Retina (tissue), 1 donor: ENCODE data around the gene RNF128.
"Not testable (repeated sequence)": the region's sequence is repeated elsewhere in the genome, so short reads cannot be mapped to it uniquely, and the experiment has no call there.

Source experiments
- DNase-seq: peaks from one replicate; pipeline ENCODE4 v3.0.0-alpha.2; 2016

The RNF128 gene

DNA sequence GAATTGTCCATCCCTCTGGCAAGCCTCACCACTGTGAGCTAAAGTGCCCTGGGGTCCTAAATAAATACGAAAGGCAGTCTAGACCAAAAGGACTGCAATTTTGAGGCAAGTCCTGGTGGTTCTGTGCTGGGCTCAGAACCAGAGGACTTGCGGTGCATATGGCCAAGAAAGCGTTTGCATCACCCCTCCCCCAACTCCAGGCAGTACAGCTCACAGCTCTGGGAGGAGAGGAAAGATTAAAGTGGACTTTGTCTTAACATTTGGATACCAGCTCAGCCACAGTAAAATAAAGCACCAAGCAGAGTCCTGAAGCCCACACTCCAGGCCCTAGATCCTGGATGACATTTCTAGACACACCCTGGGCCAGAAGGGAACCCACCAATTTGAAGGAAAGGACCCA lies 24.9 kb downstream of the RNF128 start:
- no peak for DNase-seq

- no peak for DNase-seq
These were observed 25.7 kb downstream of the RNF128 start for GRCh38 chrX:106752101-106752678.

DNA sequence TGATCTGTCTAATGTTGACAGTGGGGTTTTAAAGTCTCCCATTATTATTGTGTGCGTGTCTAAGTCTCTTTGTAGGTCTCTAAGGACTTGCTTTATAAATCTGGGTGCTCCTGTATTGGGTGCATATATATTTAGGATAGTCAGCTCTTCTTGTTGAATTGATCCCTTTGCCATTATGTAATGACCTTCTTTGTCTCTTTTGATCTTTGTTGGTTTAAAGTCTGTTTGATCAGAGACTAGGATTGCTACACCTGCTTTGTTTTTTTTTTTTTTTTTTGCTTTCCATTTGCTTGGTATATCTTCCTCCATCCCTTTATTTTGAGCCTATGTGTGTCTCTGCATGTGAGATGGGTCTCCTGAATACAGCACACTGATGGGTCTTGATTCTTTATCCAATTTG lies 42.8 kb downstream of the RNF128 start:
- DNase-seq: not testable (repeated sequence)

DNA sequence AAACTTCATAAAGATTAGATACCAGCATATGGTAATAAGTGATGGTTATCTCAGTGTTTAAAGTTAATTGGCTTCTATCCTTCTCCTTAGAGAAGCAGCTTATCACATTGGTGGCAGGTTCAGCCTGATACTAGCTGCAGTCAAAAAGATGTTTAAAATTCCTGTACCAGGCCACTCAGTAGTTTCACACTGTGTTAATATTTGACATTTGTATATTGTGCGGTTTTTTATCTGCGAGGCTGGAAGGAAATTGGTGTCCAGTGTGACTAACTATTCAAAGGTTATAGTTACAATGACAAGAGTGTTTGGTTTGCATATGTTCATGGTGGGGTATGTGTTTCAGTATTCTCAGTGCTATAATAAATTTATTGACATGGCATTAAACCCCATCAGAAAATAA lies 48.5 kb downstream of the RNF128 start:
- DNase-seq: no peak

DNA sequence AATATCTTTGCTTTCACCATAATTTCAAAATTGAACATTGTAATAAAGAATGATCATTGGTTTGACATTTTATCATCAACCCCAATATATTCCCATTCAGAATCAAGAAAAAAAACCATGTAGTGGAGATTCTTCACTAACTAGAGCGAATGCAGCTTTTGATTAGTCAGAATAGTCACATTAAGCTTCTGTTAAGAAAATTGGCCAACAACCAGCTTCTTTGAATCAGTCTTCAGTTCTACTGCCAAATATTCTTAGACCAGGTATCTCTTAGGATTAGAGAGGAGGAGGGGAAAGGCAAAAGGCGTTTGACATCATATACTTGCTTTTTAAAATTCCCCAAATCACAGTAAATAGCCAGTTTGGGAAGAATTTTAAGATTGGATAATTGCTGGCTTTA lies 53.8 kb downstream of the RNF128 start:
- DNase-seq: no peak

DNA sequence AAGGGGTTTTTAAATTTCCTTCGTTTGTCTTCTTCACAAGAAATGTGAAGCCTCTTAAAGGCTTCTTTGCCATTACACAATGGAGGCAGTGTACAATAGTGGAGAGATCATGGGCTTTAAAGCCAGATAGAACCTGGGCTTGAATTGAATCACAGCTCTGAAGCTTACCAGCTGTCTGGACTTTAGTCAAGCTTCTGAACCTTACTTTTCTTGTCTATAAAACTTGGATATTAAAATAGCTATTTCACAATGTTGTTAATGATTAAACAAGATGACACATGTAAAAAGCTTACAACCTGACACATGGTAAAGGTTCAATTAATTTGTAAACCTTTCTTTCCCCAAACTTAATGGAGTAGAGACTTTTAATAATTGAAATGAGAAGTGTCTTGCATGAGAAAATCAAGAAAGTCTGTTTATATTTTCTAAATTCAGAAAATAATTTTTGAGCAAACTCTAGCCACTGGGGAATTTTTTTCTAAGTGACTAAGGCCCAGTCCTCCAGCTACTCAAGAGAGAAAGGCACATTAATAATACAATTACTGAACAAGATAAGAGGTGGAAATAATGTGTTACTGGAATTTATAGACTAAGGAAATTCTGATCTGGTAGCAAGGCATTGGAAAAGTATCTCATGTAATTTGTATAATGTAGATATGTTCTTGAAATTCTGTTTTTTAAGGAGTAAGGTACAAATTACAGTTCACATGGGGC lies 54.3 kb downstream of the RNF128 start:
- DNase-seq: no peak

DNA sequence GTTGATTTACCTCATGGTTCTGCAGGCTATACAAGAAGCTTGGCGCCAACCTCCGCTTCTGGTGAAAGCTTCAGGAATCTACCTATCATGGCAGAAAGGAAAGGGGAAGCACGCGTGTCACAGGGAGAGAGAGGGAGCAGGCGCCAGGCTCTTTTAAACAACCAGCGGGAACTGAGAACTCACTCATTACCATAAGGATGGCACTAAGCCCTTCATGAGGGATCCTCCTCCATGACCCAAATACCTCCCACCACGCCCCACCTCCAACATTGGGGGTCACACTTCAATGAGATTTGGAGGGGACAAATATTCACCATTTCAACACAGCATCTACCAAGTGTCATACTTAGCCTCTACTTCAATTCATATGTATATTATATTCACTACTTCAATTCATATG lies 57.2 kb downstream of the RNF128 start:
- DNase-seq: no peak

GRCh38 chrX:106791495-106791894 lies 65.0 kb downstream of the RNF128 start:
- DNase-seq: no peak

- DNase-seq: no peak
These were observed 75.5 kb downstream of the RNF128 start for GRCh38 chrX:106802063-106802387.

- DNase-seq: peak; percentile 80
These were observed 76.1 kb downstream of the RNF128 start, which contains the start of gene TBC1D8B for GRCh38 chrX:106802388-106803275. Gene TBC1D8B, plus strand, starts transcription at chrX:106802673. Its CDS starts 181 bp downstream, at chrX:106802854.

DNA sequence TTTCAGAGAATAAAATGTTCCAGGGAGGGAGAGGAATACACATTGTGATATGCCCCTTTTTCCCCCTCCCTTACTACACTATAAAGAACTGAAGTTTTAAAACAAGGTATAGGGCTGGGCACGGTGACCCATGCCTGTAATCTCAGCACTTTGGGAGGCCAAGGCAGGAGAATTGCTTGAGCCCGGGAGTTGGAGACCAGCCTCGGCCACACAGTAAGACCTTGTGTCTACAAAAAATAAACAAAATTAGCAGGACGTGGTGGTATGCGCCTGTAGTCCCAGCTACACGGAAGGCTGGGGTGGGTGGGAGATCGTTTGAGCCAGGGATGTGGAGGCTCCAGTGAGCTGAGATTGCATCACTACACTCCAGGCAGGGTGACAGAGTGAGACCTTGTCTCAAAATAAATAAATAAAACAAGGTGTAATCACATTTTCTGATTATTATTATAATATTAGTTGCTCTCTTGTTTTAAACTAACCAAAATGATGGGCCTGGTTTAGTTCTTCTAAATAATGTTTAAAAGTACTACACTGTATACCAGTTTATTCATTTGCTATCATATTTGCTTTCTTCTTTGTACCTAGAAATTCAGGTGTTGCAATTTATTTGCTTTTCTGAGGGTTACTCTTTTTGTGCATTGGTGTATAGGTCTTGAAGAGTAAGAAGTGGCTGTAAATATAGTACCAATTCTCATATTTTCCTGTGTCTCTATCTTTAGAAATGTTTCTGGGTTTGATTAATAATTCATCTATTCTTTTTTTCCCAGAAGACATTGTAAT lies 84.8 kb downstream of the RNF128 start:
- DNase-seq: no peak

DNA sequence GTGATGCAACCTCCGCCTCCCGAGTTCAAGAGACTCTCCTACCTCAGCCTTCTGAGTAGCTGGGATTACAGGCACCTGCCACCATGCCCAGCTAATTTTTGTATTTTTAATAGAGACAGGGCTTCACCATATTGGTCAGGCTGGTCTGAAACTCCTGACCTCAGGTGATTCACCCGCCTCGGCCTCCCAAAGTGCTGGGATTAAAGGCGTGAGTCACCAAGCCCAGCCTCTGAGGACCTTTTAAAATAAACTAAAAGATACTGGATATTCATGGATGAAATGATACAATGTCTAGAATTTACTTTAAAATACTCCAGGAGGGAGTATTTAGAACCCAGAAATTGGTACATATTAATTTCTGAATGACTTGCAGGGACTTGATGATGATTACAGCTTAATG lies 86.4 kb downstream of the RNF128 start:
- DNase-seq: not testable (repeated sequence)

DNA sequence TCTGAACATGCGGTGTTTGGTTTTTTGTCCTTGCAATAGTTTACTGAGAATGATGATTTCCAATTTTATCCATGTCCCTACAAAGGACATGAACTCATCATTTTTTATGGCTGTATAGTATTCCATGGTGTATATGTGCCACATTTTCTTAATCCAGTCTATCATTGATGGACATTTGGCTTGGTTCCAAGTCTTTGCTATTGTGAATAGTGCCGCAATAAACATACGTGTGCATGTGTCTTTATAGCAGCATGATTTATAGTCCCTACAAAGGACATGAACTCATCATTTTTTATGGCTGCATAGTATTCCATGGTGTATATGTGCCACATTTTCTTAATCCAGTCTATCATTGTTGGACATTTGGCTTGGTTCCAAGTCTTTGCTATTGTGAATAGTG lies 87.6 kb downstream of the RNF128 start:
- DNase-seq: not testable (repeated sequence)
